PFSK-1 (cell line): ENCODE measurements around the gene MUC5AC.

Experiments
- FOXP2 ChIP-seq: optimal IDR thresholded peaks from 2 replicates; pipeline ENCODE3; 2011; ENCODE audit warnings: borderline replicate concordance, control low read depth, inconsistent platforms; ENCODE audit not compliant: insufficient read depth; ENCODE audit errors: extremely low read length, extremely low read depth
- POLR2AphosphoS5 ChIP-seq: IDR thresholded peaks from 2 replicates; pipeline ENCODE4 v1.6.1; 2012; ENCODE audit warnings: low read depth, mild to moderate bottlenecking, control low read depth, low read length, moderate library complexity
- SIN3A ChIP-seq: IDR thresholded peaks from 2 replicates; pipeline ENCODE4 v1.6.1; 2012; ENCODE audit warnings: mild to moderate bottlenecking, low read length, moderate library complexity, borderline replicate concordance; ENCODE audit not compliant: insufficient read depth
- TAF1 ChIP-seq: IDR thresholded peaks from 2 replicates; pipeline ENCODE4 v1.6.1; 2012; ENCODE audit warnings: low read length, control low read depth, borderline replicate concordance; ENCODE audit not compliant: insufficient read depth
- TF ChIP-seq, protein P1 (sequence below), 2 experiments: IDR thresholded peaks; 2 replicates each; pipeline versions ENCODE4 v1.6.1 to v1.8.0; 2011 to 2012; ENCODE audit warnings: low read depth in 2 of 2, low read length in 2 of 2, control low read depth in 1 of 2, inconsistent platforms in 1 of 2, mild to moderate bottlenecking in 1 of 2, moderate library complexity in 1 of 2; ENCODE audit not compliant: insufficient read depth in 1 of 2

MUC5AC gene

DNA sequence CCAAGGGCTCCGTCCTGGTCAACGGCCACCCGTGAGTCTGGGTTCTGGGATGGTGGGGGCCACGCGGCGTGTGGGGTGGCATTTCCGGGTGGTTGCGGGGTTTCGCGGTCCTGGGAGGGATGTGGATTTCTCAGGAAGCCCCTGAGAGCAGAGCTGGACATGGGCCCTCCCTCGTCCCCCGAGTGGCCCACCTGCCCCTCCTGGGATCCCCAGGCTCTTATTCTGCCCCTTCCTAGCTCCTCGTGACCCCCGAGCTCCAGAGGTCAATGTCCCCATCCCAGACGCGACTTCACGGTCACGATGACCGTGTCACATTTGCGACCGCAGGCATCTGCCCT lies 4.4 kb downstream of the MUC5AC start:
- TF ChIP-seq, protein P1, sequence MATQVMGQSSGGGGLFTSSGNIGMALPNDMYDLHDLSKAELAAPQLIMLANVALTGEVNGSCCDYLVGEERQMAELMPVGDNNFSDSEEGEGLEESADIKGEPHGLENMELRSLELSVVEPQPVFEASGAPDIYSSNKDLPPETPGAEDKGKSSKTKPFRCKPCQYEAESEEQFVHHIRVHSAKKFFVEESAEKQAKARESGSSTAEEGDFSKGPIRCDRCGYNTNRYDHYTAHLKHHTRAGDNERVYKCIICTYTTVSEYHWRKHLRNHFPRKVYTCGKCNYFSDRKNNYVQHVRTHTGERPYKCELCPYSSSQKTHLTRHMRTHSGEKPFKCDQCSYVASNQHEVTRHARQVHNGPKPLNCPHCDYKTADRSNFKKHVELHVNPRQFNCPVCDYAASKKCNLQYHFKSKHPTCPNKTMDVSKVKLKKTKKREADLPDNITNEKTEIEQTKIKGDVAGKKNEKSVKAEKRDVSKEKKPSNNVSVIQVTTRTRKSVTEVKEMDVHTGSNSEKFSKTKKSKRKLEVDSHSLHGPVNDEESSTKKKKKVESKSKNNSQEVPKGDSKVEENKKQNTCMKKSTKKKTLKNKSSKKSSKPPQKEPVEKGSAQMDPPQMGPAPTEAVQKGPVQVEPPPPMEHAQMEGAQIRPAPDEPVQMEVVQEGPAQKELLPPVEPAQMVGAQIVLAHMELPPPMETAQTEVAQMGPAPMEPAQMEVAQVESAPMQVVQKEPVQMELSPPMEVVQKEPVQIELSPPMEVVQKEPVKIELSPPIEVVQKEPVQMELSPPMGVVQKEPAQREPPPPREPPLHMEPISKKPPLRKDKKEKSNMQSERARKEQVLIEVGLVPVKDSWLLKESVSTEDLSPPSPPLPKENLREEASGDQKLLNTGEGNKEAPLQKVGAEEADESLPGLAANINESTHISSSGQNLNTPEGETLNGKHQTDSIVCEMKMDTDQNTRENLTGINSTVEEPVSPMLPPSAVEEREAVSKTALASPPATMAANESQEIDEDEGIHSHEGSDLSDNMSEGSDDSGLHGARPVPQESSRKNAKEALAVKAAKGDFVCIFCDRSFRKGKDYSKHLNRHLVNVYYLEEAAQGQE (IDR thresholded peaks at IDR 0.05; ENCODE audit: insufficient read depth in 1 of 2, low read depth in 2 of 2, low read length in 2 of 2), result no peak
- TF ChIP-seq TAF1 (no peak), SIN3A (no peak), POLR2AphosphoS5 (no peak), FOXP2 (no peak)

- TF ChIP-seq POLR2AphosphoS5, result no peak
- no peak for TF ChIP-seq TAF1
- no peak for TF ChIP-seq SIN3A
- TF ChIP-seq FOXP2, result no peak
- TF ChIP-seq, protein P1 (IDR thresholded peaks at IDR 0.05; ENCODE audit: insufficient read depth in 1 of 2, low read depth in 2 of 2, low read length in 2 of 2), result no peak
Measured at GRCh38 chr11:1162491-1163311, 4.9 kb downstream of the MUC5AC start.

GRCh38 chr11:1163321-1163910 lies 5.7 kb downstream of the MUC5AC start:
- TF ChIP-seq SIN3A (no peak), TAF1 (no peak), FOXP2 (no peak), POLR2AphosphoS5 (no peak)
- TF ChIP-seq, protein P1 (IDR thresholded peaks at IDR 0.05; ENCODE audit: insufficient read depth in 1 of 2, low read depth in 2 of 2, low read length in 2 of 2), result no peak

GRCh38 chr11:1163911-1164735 lies 6.4 kb downstream of the MUC5AC start:
- TF ChIP-seq SIN3A (no peak), FOXP2 (no peak), TAF1 (no peak), POLR2AphosphoS5 (no peak)
- TF ChIP-seq, protein P1 (IDR thresholded peaks at IDR 0.05; ENCODE audit: insufficient read depth in 1 of 2, low read depth in 2 of 2, low read length in 2 of 2), result no peak
